Measurements from ENCODE around the gene DSCAM.

DSCAM gene

DNA sequence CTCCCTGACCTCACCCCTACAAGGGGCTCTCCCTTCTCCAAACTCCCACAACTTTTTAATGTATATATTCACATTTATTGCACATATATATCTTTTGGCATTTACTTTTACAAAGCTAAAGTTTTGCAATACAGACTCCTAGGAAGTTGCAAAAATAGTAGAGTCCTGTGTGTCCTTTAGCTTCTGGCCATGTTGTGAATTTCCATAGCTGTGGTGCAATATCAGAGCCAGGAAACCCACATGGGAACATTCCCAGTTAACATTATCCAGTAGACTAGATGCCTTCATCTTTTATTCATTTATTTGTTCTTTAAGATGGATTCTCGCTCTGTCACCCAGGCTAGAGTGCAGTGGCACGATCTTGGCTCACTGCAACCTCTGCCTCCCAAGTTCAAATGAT, 636.7 kb downstream of the DSCAM start:
- TF ChIP-seq, protein P1, sequence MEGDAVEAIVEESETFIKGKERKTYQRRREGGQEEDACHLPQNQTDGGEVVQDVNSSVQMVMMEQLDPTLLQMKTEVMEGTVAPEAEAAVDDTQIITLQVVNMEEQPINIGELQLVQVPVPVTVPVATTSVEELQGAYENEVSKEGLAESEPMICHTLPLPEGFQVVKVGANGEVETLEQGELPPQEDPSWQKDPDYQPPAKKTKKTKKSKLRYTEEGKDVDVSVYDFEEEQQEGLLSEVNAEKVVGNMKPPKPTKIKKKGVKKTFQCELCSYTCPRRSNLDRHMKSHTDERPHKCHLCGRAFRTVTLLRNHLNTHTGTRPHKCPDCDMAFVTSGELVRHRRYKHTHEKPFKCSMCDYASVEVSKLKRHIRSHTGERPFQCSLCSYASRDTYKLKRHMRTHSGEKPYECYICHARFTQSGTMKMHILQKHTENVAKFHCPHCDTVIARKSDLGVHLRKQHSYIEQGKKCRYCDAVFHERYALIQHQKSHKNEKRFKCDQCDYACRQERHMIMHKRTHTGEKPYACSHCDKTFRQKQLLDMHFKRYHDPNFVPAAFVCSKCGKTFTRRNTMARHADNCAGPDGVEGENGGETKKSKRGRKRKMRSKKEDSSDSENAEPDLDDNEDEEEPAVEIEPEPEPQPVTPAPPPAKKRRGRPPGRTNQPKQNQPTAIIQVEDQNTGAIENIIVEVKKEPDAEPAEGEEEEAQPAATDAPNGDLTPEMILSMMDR (IDR thresholded peaks at IDR 0.05; ENCODE audit: insufficient read depth, low read length, poor library complexity, severe bottlenecking), result no peak
- TF ChIP-seq EZH2phosphoT487 (conservative IDR thresholded peaks at IDR 0.05; ENCODE audit: low read length), result no peak
- Histone ChIP-seq H3K36me3 (ENCODE audit: low read length) (no peaks in the 10 kb centered on the region), H3K9me3 (ENCODE audit: insufficient read depth, low read length) (no peaks in the 10 kb centered on the region), H3K9me2 (replicated peaks; ENCODE audit: insufficient read depth, low read length) (no peaks in the 10 kb centered on the region), H3F3A (ENCODE audit: insufficient read depth) (no peaks in the 10 kb centered on the region), H3K79me2 (ENCODE audit: insufficient read depth, low read length) (no peaks in the 10 kb centered on the region), H3K27me3 (ENCODE audit: low read length) (no peaks in the 10 kb centered on the region), H2AFZ (ENCODE audit: low read depth, low read length, severe bottlenecking) (no peak overlapping the region), H3K27ac (ENCODE audit: low read depth, low read length) (no peak overlapping the region), H3K9ac (ENCODE audit: low read length) (no peak overlapping the region), H3K4me3 (ENCODE audit: insufficient read depth, low read length, poor library complexity, severe bottlenecking) (no peak overlapping the region), H4K20me1 (ENCODE audit: low read depth, low read length) (no peaks in the 10 kb centered on the region), H3K4me2 (ENCODE audit: low read depth, low read length, poor library complexity, severe bottlenecking) (no peak overlapping the region)

GRCh38 chr21:40208948-40209345, 638.0 kb downstream of the DSCAM start:
- no peak overlapping the region for H3K4me3 ChIP-seq (ENCODE audit: insufficient read depth, low read length, poor library complexity, severe bottlenecking)
- no peak overlapping the region for H3K9ac ChIP-seq (ENCODE audit: low read length)
- H3K27me3 ChIP-seq (ENCODE audit: low read length), result no peaks in the 10 kb centered on the region
- H3K79me2 ChIP-seq (ENCODE audit: insufficient read depth, low read length), result no peaks in the 10 kb centered on the region
- no peaks in the 10 kb centered on the region for H3K9me2 ChIP-seq (replicated peaks; ENCODE audit: insufficient read depth, low read length)
- H3F3A ChIP-seq (ENCODE audit: insufficient read depth), result no peaks in the 10 kb centered on the region
- TF ChIP-seq, protein P1 (IDR thresholded peaks at IDR 0.05; ENCODE audit: insufficient read depth, low read length, poor library complexity, severe bottlenecking), result no peak
- TF ChIP-seq EZH2phosphoT487 (conservative IDR thresholded peaks at IDR 0.05; ENCODE audit: low read length), result no peak
- H4K20me1 ChIP-seq (ENCODE audit: low read depth, low read length), result no peaks in the 10 kb centered on the region
- H3K4me2 ChIP-seq (ENCODE audit: low read depth, low read length, poor library complexity, severe bottlenecking), result no peak overlapping the region
- no peak overlapping the region for H3K27ac ChIP-seq (ENCODE audit: low read depth, low read length)
- H3K36me3 ChIP-seq (ENCODE audit: low read length), result no peaks in the 10 kb centered on the region
- no peak overlapping the region for H2AFZ ChIP-seq (ENCODE audit: low read depth, low read length, severe bottlenecking)
- no peaks in the 10 kb centered on the region for H3K9me3 ChIP-seq (ENCODE audit: insufficient read depth, low read length)

GRCh38 chr21:40208206-40208947, 638.6 kb downstream of the DSCAM start:
- TF ChIP-seq EZH2phosphoT487 (conservative IDR thresholded peaks at IDR 0.05; ENCODE audit: low read length), result no peak
- TF ChIP-seq, protein P1 (IDR thresholded peaks at IDR 0.05; ENCODE audit: insufficient read depth, low read length, poor library complexity, severe bottlenecking), result no peak
- Histone ChIP-seq H3K27ac (ENCODE audit: low read depth, low read length) (no peak overlapping the region), H2AFZ (ENCODE audit: low read depth, low read length, severe bottlenecking) (no peak overlapping the region), H3K79me2 (ENCODE audit: insufficient read depth, low read length) (no peaks in the 10 kb centered on the region), H3F3A (ENCODE audit: insufficient read depth) (no peaks in the 10 kb centered on the region), H4K20me1 (ENCODE audit: low read depth, low read length) (no peaks in the 10 kb centered on the region), H3K4me2 (ENCODE audit: low read depth, low read length, poor library complexity, severe bottlenecking) (no peak overlapping the region), H3K9me3 (ENCODE audit: insufficient read depth, low read length) (no peaks in the 10 kb centered on the region), H3K9me2 (replicated peaks; ENCODE audit: insufficient read depth, low read length) (no peaks in the 10 kb centered on the region), H3K36me3 (ENCODE audit: low read length) (no peaks in the 10 kb centered on the region), H3K4me3 (ENCODE audit: insufficient read depth, low read length, poor library complexity, severe bottlenecking) (no peak overlapping the region), H3K27me3 (ENCODE audit: low read length) (no peaks in the 10 kb centered on the region), H3K9ac (ENCODE audit: low read length) (no peak overlapping the region)

Measured in SU-DHL-6 (cell line).